GM18520 (cell line): ENCODE measurements around the gene OR2G3.

Experiments used
- ATAC-seq: cut with Tn5 transposase; IDR thresholded peaks from one replicate; pipeline ENCODE4 v1.9.1; 2021; ENCODE audit not compliant: unreplicated experiment

The OR2G3 gene

DNA sequence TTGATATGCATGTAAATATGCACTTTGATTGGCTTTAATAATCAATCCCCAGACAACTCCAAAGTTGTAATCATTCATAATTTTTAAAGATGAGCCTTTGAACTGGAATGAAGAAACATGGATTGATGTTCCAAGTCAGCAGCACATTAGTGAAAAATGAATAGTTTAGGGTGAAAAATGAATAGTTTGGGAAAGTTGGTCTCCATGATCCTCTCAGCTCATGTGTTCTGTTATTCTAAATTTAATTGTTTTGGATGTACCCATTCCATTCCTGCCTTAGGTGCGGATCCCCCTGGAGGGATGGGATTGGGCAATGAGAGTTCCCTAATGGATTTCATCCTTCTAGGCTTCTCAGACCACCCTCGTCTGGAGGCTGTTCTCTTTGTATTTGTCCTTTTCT lies at the start of gene OR2G3:
OR2G3 (plus strand) TSS at position 301 of the 400 bp plus-strand sequence; CDS start at position 301, 0 bp downstream.
- ATAC-seq = no peak

DNA sequence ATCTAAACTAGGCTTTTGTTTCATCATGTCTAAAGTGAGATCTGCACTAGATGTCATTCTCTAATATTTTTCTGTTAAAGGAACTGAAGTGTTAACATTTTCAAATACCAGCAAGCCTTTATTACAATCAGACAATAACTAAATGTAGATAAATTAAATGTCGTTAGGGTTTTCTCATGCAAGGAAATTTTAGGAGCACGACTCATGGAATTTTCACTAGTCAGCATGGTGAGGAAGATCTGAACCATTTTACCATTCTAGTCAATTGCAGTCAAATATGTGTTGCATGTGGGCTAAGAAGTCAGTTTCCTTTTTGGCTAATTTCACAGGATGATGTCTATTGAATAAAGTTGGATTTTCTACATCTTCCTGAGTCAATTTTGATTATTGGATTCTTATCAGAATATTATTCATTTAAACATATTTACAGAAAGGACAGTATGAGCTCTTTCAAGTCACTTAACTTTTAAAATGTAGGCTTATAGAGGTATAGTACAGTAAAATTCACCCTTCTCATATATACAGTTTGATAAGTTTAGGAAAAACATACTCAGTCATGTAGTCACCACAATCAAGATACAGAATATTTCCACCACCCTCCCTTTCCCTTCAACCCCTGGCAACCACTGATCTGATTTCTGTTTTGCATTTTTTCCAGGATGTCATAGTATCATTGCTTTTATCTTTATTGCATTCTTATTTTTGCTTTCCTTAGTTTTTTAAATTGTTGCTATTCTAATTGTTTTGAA lies 47.3 kb upstream of the OR2G3 start:
- no peak for ATAC-seq

DNA sequence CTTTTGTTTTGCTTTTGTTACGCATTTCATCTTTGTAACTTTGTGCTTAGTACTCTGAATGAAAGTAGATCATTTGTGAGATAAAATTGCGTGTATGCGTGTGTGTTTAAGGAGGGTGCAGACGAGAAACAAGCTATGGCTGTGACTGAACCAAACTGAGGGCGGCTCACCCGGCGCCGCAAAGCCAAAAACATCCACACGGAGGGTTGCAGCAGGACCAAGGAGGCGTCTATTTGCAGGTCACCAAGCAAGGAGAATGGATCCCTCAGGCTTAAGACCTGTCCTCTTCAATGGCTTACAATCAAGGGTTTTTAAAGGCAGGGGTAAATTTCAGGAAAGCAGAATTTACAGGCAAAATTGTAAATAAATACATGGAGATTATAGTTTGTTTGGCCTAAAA lies 43.7 kb upstream of the OR2G3 start:
- no peak for ATAC-seq

DNA sequence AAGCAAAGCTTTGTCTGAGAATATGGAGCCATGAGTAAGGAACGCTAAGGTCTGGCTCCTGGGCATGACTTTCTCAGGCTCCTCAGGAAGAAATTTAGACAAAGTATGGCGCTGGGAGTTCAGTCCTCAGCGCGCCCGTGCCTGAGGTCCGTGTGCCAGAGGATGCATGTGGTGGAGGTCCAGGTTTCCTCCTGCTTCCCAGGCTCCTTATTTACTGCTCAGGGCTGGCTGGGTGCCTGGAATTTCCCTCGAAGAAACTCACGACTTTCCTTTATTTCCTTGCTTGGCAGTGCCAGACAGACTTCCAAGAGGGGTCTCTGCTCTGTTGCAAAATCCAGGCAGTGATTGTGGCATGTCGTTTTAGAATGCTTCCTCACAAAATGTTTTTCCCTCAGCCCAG lies 43.2 kb upstream of the OR2G3 start:
- ATAC-seq = no peak

DNA sequence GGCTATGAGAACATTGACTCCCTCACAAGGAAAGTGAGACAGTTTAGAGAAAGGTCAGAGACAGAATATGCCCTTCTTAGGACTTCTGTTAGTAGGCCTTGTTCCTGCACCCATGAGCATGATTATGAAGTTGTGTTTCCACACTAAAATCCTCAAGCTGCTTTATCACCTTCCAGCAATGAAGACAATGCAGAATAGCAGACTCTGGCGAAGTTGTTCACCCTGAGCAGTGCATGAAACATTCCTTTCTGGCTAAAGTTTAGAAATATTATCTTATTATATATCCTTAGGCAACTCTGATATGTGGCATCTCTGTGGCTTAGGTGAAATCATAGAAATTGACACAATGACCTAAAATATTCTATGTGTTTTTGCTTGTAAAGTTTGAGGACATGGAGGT lies 31.1 kb upstream of the OR2G3 start:
- no peak for ATAC-seq

DNA sequence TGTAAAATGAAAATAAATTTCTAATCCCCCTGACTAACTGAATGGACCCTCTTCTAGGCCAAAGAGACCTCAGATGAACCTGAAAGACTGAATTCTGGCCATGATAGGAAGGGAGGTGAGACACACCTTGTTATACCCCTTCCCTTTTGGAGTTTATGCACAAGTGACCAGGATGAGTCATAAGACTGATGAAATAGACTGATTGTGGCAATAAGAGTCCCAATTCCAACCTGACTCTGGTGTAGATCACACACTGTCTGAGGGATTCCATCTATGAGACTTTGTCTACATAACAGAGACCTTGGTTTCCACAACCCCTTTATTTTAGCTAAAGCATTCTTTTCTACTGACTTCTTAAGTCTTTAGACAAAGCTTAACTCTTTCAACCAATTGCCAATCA lies 30.7 kb upstream of the OR2G3 start:
- no peak for ATAC-seq

DNA sequence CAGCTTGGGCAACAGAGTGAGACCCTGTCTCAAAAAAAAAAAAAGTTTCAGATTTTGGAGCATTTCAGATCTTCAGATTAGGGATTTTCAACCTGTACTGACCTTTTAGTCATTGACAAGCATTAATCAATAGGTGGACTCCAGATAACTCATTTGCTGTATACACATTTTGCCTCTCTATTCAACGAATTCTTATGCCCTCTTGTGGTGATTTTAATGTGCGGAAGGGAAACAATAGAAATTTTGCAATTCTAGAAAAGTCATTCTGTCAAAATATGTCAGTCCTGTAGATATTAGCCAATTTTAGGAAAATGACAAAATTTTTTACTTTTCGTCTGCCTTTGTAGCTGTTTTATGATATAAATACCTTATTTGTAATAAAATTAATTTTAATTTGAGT lies 28.9 kb upstream of the OR2G3 start:
- no peak for ATAC-seq

DNA sequence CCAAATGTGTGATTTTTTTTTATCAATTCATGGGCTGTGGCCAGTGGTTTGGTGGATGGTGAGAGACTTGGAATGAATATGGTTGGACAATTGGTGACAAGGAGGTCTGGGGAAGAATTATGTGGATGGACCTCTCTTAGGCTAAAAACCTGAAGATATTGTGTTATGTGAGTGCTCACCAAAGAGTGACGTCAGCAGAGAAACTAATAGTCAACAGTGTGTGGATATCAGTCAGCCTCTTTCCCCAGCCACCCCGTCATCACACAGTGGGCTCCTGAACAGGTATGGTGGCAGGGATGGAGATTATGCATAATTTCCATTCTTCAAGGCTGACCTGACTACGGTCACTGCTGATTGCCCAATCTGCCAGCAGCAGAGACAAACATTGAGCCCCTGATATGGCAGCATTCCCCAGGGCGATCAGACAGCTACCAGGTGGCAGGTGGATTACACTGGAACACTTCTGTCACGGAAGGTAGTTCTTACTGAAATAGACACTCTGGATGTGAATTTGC lies 26.4 kb upstream of the OR2G3 start:
- no peak for ATAC-seq

DNA sequence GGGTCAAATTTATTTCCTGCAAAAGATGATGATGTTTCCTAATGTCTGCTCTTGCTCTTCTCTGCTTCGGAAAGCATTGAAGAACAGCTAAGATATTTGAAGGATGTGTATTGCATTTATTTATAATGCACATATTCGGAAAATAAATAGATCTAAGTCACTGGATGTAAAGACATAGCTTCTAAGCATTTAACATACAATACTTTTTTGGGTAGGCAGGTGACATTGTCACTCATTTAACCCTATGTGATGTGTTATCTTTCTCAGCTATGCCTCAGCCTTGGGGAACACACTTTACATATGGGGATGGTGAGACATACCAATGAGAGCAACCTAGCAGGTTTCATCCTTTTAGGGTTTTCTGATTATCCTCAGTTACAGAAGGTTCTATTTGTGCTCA lies 17.3 kb upstream of the OR2G3 start, which contains the start of gene OR2G2:
OR2G2 (plus strand) TSS at position 301 of the 400 bp plus-strand sequence; CDS start at position 301, 0 bp downstream.
- no peak for ATAC-seq

DNA sequence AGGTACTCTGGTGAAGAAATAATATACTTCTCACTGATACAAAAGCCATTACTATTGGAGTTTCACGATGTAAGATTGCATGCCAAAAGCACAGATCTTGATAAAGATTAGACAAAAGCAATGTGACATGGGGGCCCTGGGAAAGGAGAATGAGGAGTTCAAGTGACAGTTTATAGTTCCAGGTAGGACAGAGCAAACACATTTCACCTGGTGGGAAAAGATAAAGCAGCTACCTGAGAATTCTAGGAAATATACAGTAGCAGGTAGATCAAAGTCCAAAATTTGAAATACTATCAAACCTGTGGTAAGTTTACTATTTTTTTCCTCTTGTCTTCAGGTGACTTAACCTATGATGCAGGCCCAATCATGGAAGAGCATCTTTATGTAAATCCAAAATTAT lies 8.0 kb downstream of the OR2G3 start:
- ATAC-seq = no peak

DNA sequence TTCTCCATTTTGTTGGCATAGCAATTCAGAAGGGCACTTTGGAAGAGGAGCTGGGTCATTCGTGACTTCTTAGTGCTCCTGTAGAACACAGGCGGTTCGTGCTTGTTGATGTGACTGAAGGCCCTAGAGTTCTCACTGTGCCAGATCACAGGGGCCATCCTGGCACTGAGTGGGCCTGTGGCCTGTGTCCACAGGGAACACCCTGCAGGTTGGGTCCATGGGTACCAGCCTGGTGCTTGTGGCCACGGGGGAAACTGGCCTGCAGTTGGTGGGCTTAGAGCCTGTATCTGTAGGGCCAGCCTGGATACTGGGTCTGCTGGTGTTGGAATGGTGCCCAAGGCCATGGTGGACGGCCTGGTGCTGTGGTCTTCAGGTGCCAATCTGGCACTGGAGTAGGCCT lies 9.2 kb downstream of the OR2G3 start:
- no peak for ATAC-seq

DNA sequence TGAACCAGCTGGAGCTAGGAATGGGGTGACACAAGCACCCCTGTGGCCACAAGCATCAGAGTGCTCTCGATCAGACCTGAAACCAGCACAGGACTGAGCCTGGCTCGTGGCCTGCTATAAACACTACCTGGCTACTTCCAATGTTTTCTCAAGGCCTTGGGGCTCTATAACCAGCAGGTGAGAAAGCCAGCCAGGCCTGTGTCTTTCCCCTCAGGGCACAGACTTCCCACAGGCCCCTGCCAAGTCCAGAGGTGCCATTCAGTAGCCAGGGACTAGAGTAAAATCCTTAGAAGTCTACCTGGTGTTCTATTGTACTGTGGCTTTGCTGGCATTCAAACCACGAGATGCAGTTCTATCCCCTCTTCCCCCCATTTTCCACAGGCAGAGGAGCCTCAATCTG lies 22.6 kb downstream of the OR2G3 start:
- ATAC-seq = no peak

DNA sequence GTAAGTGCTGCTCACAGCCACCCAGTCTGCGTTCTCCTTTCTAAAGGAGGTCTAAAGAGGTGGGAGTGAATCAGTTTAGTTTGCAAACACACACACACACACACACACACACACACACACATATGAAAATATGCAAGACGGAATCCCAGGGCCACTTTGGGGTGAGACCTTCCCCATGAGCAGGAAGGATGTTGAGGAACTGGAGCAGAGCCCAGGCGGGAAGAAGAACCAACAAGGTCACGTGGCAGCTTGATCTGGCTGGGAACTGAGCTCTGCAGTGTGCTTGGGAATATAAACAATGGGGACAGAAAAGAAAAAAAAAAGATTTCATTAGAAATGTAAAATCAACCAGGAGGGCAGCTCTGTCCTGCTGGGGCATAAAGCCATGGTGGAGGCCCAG lies 32.6 kb downstream of the OR2G3 start:
- no peak for ATAC-seq

DNA sequence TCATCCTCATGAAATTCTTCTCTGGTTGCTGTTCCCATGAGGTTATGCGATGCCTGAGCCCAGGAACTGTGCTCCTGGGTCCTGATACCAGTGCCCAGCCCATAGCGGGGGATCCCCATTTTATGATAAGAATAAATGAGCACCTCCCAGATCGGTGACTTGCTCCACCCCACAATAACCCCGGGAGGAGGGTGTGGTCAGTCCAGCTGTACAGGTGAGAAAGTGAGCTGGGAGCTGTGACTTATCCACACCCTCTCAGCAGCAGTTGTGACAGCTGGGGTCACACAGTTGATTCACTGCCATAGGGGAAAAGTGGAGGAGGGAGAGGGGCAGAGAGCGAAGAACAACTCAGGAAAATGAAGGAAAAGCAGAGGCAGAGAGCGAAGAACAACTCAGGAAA lies 33.4 kb downstream of the OR2G3 start:
- ATAC-seq = no peak

DNA sequence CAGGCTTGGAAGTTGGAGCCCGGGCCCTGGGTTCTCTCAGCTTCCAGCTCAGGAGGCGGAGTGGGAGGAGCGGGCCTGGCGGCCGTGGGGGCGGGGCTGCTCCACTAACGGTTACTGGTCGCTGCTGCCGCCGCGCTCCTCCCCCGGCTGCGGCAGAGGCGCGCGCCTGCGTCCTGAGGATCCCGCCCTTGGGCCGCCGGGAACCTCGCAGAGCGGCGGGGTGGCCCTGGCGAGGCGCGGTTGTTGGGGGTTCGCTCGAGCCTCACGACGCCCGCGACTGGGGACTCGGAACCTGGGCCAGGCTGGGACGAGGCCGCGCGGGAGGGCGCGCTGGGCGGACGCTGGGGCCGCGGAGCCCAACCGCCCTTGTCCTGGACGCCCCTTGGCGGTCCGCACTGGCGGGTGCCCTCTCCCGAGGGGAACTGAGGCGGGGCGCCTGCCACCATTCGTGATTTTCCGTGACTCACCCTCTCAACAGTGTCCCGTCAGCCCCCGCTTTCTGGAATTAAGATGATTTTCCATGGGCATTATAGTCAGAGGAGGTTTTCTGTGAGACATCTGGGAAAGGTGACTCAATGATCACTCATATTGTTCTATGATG lies 34.1 kb downstream of the OR2G3 start:
- no peak for ATAC-seq

DNA sequence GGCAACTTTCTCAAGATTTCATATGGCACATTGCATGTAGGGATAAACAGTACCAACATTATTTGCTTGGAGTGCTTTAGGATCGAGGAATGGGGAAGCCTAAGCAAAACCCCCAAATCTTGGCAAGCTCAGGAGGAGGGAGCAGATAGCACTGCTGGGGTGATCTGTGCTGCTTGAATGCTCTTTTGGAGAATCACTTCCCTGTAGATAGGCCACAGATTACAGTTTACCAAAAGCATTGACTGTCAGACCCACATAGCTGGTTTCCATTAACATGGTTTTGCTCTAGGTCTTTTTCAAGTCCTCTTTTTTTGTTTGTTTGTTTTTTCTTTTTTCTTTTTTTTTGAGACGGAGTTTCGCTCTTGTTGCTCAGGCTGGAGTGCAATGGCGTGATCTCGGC lies 37.4 kb downstream of the OR2G3 start:
- no peak for ATAC-seq

DNA sequence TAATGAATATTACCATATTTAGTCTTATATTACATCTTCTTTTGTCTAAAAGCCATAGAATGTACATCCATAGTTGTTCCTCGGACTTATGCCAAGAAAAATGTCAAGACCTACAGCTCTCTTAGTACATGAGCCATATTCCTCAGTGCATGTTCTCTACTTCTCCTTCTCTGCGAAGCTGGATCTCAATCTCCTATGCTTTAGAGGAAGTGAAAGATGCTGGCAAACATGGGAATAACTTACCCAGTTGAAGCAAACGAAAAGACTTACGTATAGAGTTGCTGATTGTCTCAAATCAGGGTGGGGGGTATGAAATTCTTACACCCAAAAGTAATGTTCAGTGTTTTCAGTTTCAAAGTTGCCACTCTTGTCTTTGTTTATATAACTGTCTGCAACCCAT lies 41.5 kb downstream of the OR2G3 start:
- no peak for ATAC-seq

DNA sequence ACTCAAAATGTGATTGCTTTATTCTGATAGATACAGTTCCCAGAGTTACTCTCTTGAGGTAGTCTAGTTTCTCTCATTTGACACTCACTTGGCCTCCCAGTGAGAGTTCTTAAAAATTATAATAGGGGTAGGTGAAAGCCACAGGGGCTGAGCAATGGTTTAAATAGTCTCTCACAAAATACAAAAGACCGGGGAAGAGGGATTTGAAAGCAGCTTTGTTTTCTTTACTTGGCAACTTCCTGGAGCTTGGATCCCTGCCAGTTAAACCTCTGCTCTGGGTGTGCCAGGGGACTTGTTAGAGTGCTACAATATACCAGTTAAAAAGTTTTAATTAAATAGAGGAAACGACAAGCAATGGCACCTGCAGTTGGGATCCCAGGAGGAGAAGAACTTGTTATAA lies 42.5 kb downstream of the OR2G3 start:
- no peak for ATAC-seq

DNA sequence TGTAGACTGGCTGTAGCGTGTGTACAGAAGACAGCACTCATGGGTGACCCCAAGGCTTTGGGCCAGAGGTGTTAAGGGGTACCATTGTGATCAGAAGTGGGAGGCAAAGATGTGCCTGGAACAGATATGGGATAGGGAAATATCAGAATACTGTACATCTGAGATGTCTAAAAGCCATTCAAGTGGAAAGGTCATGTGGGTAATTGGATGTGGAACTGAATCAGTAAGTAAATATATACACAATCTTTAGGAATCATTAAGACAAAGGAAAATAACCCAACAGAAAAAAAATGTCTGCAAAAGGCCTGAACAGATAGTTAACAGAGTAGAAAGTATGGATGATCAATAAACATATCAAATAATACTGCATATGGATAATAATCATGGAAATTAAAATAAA lies 47.7 kb downstream of the OR2G3 start:
- ATAC-seq = no peak
